GM23338 (cell line): ENCODE data around the gene CYBA. TPM values are rescaled to one million over a fixed set of nuclear protein-coding genes. Genes with fewer than 3 reads are reported as not detected.

Source experiments
- ATAC-seq: fragments of 200-7000 bp; cut with Tn5 transposase; 3 replicates; pipeline ENCODE4 v1.9.1; 2020
- DNase-seq: peaks from one replicate; pipeline ENCODE4 v3.0.0-alpha.2; 2015; ENCODE audit warnings: low spot score
- H2AFZ ChIP-seq: fragments of 200-600 bp; sonication (generic); 2 replicates; pipeline ENCODE4 v1.8.0; 2016; ENCODE audit warnings: antibody characterized with exemption, mild to moderate bottlenecking, moderate library complexity
- H3F3A ChIP-seq: fragments of 200-600 bp; sonication (generic); replicated peaks from 2 replicates; pipeline ENCODE4 v1.8.0; 2017; ENCODE audit warnings: antibody characterized with exemption, mixed run types, low read depth
- H3K27ac ChIP-seq: fragments of 200-600 bp; sonication (generic); 2 replicates; pipeline ENCODE4 v1.6.1; 2016; ENCODE audit warnings: low read depth
- H3K27me3 ChIP-seq: fragments of 200-600 bp; sonication (generic); 2 replicates; pipeline ENCODE4 v1.8.0; 2016; ENCODE audit warnings: mild to moderate bottlenecking, mixed run types, moderate library complexity; ENCODE audit not compliant: insufficient read depth
- H3K36me3 ChIP-seq: fragments of 200-600 bp; sonication (generic); 2 replicates; pipeline ENCODE4 v1.8.0; 2016; ENCODE audit warnings: mild to moderate bottlenecking; ENCODE audit not compliant: insufficient read depth
- H3K4me1 ChIP-seq: fragments of 200-600 bp; sonication (generic); 2 replicates; pipeline ENCODE4 v1.8.0; 2016; ENCODE audit warnings: mild to moderate bottlenecking, moderate library complexity; ENCODE audit not compliant: insufficient read depth
- H3K4me2 ChIP-seq: fragments of 200-600 bp; sonication (generic); 2 replicates; pipeline ENCODE4 v1.7.1; 2017; ENCODE audit warnings: mixed run types
- H3K4me3 ChIP-seq: fragments of 200-600 bp; sonication (generic); 2 replicates; pipeline ENCODE4 v1.6.1; 2016; ENCODE audit warnings: mixed run types
- H3K79me2 ChIP-seq: fragments of 200-600 bp; sonication (generic); replicated peaks from 2 replicates; pipeline ENCODE4 v1.8.0; 2017; ENCODE audit warnings: mild to moderate bottlenecking; ENCODE audit not compliant: insufficient read depth
- H3K9me2 ChIP-seq: fragments of 200-600 bp; sonication (generic); 2 replicates; pipeline ENCODE4 v1.8.0; 2017; ENCODE audit not compliant: insufficient read depth
- H4K20me1 ChIP-seq: fragments of 200-600 bp; sonication (generic); replicated peaks from 2 replicates; pipeline ENCODE4 v1.8.0; 2017; ENCODE audit warnings: mild to moderate bottlenecking; ENCODE audit not compliant: insufficient read depth
- H3K27ac Mint-ChIP-seq: 2 replicates; pipeline ENCODE4 v1.8.0; 2020; ENCODE audit warnings: inconsistent platforms, mild to moderate bottlenecking, moderate library complexity, mixed read lengths
- H3K27me3 Mint-ChIP-seq: 3 replicates; pipeline ENCODE4 v1.8.0; 2022; ENCODE audit warnings: low read depth, mild to moderate bottlenecking, moderate library complexity, mixed read lengths, inconsistent platforms; ENCODE audit not compliant: insufficient read depth, poor library complexity
- H3K36me3 Mint-ChIP-seq: 3 replicates; pipeline ENCODE4 v1.8.0; 2021; ENCODE audit warnings: low read depth, mild to moderate bottlenecking, inconsistent platforms, moderate library complexity, mixed read lengths
- H3K4me1 Mint-ChIP-seq: 3 replicates; pipeline ENCODE4 v1.8.0; 2020; ENCODE audit warnings: mild to moderate bottlenecking, inconsistent platforms, mixed read lengths
- H3K4me3 Mint-ChIP-seq: 3 replicates; pipeline ENCODE4 v1.8.0; 2021; ENCODE audit warnings: moderate library complexity, mild to moderate bottlenecking, inconsistent platforms, mixed read lengths
- H3K9me3 Mint-ChIP-seq: 3 replicates; pipeline ENCODE4 v1.8.0; 2020; ENCODE audit warnings: moderate library complexity, mild to moderate bottlenecking, inconsistent platforms, mixed read lengths
- CREB1 ChIP-seq: fragments of 250-450 bp; sonication (Bioruptor Pico); IDR thresholded peaks from 2 replicates; pipeline ENCODE4 v1.5.0; 2020; ENCODE audit warnings: low read depth, mild to moderate bottlenecking, moderate library complexity
- CTCF ChIP-seq, 2 experiments: fragments of 200-600 bp in 1 of 2; sonication (generic) in 1 of 2; conservative IDR thresholded peaks; 2 replicates each; pipeline versions ENCODE4 v1.5.1 to v1.6.1; 2016 to 2017; ENCODE audit warnings: antibody characterized with exemption in 2 of 2, low read depth in 2 of 2, mild to moderate bottlenecking in 2 of 2, moderate library complexity in 1 of 2
- JUNB ChIP-seq: IDR thresholded peaks from one replicate; pipeline ENCODE4 v1.6.1; 2016; ENCODE audit warnings: antibody characterized with exemption; ENCODE audit not compliant: unreplicated experiment
- ZNF114 ChIP-seq: fragments of 250-450 bp; sonication (Bioruptor Pico); IDR thresholded peaks from 2 replicates; pipeline ENCODE4 v1.5.0; 2020; ENCODE audit warnings: mild to moderate bottlenecking, moderate library complexity
- ZNF462 ChIP-seq: fragments of 250-450 bp; sonication (Bioruptor Pico); IDR thresholded peaks from 2 replicates; pipeline ENCODE4 v1.5.0; 2020; ENCODE audit warnings: mild to moderate bottlenecking, moderate library complexity
- polyA plus RNA-seq: library from polyadenylated mRNA; unstranded; fragments of >200 nt; fragmentation: Nextera tagmentation; extraction: Ambion mirVana; gene quantifications from 2 replicates; pipeline ENCODE4 v1.2.1, GENCODE V29; 2016
- total RNA-seq: library from RNA; depleted of rRNA; stranded (reverse); fragments of >200 nt; shearing (Covaris generic); gene quantifications from 2 replicates; pipeline ENCODE4 v1.2.3, GENCODE V29; 2014

Gene CYBA
- total and polyA plus RNA-seq, 2 experiments from 2014 or later, result 275 to 281 TPM

- Histone ChIP-seq H4K20me1 (no peaks in the 10 kb centered on the region; the same call in 1 of the 2 replicates), H3K4me3 (no peak overlapping the region), H2AFZ (no peak overlapping the region), H3K27me3 (no peaks in the 10 kb centered on the region), H3K36me3 (no peaks in the 10 kb centered on the region), H3K4me2 (no peak overlapping the region), H3K27ac (no peak overlapping the region), H3F3A (0 out of 2 replicates have a peak, but pooled peaks cover 7% of the 10 kb centered on the region), H3K4me1 (peaks cover 5% of the 10 kb centered on the region; the same call in 1 of the 2 replicates), H3K79me2 (no peaks in the 10 kb centered on the region), H3K9me2 (no peaks in the 10 kb centered on the region)
- ATAC-seq (no peak), DNase-seq (no peak)
- Mint-ChIP-seq H3K27me3 (peaks cover 29% of the 10 kb centered on the region), H3K4me3 (no peak overlapping the region), H3K4me1 (peaks cover 17% of the 10 kb centered on the region), H3K27ac (no peak overlapping the region), H3K36me3 (peaks cover 18% of the 10 kb centered on the region; the same call in 2 of the 3 replicates), H3K9me3 (peaks cover 6% of the 10 kb centered on the region; the same call in 2 of the 3 replicates)
- no peak for TF ChIP-seq CREB1
- TF ChIP-seq ZNF462 (CRISPR knock-in tag), result no peak
- no peak for TF ChIP-seq JUNB
Observed at GRCh38 chr16:88643644-88643932, 7.3 kb downstream of the CYBA start.

- H3K9me2 ChIP-seq, result no peaks in the 10 kb centered on the region
- H3K27me3 ChIP-seq, result no peaks in the 10 kb centered on the region
- H3F3A ChIP-seq, result 0 out of 2 replicates have a peak, but pooled peaks cover 8% of the 10 kb centered on the region
- no peaks in the 10 kb centered on the region; the same call in 1 of the 2 replicates for H4K20me1 ChIP-seq
- peaks cover 10% of the 10 kb centered on the region for H3K4me1 ChIP-seq
- H3K27ac Mint-ChIP-seq, result no peak overlapping the region
- peaks cover 6% of the 10 kb centered on the region; the same call in 2 of the 3 replicates for H3K9me3 Mint-ChIP-seq
- peaks cover 18% of the 10 kb centered on the region; the same call in 2 of the 3 replicates for H3K36me3 Mint-ChIP-seq
- H3K27ac ChIP-seq, result no peak overlapping the region
- H3K27me3 Mint-ChIP-seq, result peaks cover 31% of the 10 kb centered on the region
- DNase-seq (peak; percentile 56), ATAC-seq (no peak)
- H3K36me3 ChIP-seq, result no peaks in the 10 kb centered on the region
- TF ChIP-seq JUNB (no peak), ZNF114 (no peak), CTCF (conservative IDR thresholded peaks at IDR 0.05; ENCODE audit: low read depth in 2 of 2) (peak; percentile 8 to 19; a peak in 1 of 4 replicates)
- H3K4me2 ChIP-seq, result no peak overlapping the region
- H3K4me3 Mint-ChIP-seq, result no peak overlapping the region
- no peak overlapping the region for H3K4me3 ChIP-seq
- peaks cover 21% of the 10 kb centered on the region for H3K4me1 Mint-ChIP-seq
- no peak overlapping the region for H2AFZ ChIP-seq
- no peaks in the 10 kb centered on the region for H3K79me2 ChIP-seq
Observed at GRCh38 chr16:88642881-88643643, 7.8 kb downstream of the CYBA start.
